Astrocyte of the spinal cord (primary cell): ENCODE data around the gene C12orf42.

Experiments used
- DNase-seq: peaks from one replicate; pipeline ENCODE4 v3.0.0; 2011; ENCODE audit warnings: low read depth, low spot score
- H3K4me3 ChIP-seq: 2 replicates; pipeline ENCODE4 v1.5.1; 2011; ENCODE audit warnings: low read depth, mild to moderate bottlenecking, low read length, moderate library complexity
- in situ Hi-C: cut with HindIII; loops from 2 replicates; pipeline ENCODE4 v1.10.0; 2017; ENCODE audit warnings: low sequenced_read_pairs
- TF ChIP-seq, protein P1 (sequence below): IDR thresholded peaks from 2 replicates; pipeline ENCODE4 v1.5.1; 2012; ENCODE audit warnings: low read depth, mild to moderate bottlenecking, low read length, inconsistent platforms

The C12orf42 gene

DNA sequence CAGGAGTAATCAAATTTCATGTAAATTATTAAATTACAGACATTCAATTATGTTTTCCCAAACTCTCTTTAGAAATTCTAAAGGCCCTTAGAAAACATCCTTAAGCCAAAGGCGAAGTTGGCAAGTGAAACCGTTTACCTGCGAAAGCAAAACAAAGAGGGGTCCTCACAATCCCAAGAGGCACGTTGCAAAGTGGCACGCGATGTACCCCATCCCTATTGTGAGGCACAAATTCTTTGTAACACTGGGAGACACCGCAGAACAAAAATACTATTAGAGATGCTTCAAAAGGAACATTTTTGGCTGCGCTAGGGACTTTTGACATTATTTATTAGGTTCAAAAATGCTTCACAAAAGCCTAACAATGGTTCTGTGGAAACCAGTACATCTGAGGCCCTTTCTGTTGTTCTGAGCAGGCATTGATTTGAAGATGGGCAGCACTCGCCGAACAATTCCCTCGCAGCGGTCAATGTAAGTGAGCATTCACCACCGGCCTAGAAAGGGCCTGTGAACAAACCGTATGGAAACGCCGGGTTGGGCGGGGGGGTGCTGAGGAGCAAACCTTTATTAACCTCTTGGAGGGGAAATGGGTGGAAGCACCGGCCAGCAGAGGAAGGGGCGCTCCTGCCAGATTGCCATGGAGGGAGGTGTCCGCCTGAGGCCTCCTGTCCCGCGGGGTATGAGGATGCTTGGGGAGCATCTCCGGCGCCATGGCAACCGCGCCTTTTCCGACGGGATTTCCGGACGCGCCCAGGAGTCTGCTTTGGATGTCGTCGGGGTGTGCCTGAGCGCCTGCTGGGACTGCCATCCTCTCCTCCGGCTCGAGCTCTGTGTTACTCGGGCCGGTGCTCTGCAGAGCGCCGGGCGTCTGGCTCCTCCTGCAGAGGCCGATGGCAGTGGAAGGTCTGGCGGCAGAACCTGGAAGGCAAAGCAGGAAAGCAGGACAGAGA lies 193.9 kb downstream of the C12orf42 start:
- TF ChIP-seq, protein P1, sequence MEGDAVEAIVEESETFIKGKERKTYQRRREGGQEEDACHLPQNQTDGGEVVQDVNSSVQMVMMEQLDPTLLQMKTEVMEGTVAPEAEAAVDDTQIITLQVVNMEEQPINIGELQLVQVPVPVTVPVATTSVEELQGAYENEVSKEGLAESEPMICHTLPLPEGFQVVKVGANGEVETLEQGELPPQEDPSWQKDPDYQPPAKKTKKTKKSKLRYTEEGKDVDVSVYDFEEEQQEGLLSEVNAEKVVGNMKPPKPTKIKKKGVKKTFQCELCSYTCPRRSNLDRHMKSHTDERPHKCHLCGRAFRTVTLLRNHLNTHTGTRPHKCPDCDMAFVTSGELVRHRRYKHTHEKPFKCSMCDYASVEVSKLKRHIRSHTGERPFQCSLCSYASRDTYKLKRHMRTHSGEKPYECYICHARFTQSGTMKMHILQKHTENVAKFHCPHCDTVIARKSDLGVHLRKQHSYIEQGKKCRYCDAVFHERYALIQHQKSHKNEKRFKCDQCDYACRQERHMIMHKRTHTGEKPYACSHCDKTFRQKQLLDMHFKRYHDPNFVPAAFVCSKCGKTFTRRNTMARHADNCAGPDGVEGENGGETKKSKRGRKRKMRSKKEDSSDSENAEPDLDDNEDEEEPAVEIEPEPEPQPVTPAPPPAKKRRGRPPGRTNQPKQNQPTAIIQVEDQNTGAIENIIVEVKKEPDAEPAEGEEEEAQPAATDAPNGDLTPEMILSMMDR, result no peak
- H3K4me3 ChIP-seq, result no peak overlapping the region
- DNase-seq, result no peak
- in situ Hi-C loops, result no loop called here

DNA sequence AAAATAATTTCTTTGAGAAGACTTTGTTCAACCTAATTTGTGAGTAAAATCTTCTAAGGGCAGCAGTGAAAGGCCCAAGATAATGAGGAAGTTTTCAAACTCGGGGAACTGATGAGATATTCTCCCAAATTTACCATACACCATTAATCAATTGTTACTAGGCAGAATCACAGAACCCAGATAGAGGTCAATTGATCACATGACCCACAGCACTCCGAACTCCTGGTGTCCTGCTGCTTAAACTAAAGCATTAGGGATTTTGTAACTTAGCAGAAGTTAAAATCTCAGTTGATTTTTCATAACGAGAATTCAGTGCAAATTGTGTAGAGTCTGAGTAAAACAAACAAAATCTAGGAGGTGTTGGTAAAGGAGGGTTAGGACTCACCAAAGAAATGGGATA lies 207.8 kb downstream of the C12orf42 start:
- in situ Hi-C loops, result no loop called here
- TF ChIP-seq, protein P1, result no peak

DNA sequence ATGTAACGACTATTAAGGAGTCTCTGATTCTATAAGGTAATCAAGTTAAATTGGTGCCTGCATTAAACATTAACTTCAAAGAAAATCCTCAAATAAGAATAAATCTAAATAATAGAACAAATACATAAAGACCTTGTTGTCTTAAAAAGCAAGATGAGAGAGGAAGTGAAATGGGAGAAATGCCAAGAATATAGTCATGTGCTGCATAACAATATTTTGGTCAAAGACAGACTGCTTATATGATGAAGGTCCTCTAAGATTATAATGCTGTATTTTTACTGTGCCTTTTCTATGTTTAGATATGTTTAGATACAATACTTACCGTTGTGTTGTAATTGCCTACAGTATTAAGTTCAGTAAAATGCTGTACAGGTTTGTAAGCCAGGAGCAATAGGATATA lies 213.6 kb downstream of the C12orf42 start:
- DNase-seq, result no peak
- TF ChIP-seq, protein P1, result no peak
- in situ Hi-C loops, result no loop called here
- no peak overlapping the region for H3K4me3 ChIP-seq

More for the DNA sequence above, 207.8 kb downstream of the C12orf42 start:
- DNase-seq, result no peak
- no peak overlapping the region for H3K4me3 ChIP-seq

DNA sequence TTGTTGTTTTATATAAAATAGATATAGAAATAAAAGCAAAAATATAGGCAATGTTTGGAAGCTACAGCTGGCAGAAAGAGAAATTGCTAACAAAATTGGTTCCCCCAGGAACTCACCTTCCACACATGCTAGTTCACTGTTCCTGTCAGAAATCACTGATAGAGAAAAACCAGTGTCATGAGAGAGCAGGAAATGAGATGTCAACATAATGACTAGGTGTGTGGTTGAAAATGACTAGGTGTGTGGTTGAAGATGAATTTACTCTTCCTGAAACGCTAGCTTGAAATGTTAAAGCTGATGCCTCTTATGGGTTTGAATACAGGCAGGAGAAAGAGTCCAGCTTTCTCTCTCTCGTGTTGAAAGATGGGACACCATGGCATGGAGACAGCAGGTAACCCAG lies 216.3 kb downstream of the C12orf42 start:
- in situ Hi-C loops, result no loop called here
- no peak overlapping the region for H3K4me3 ChIP-seq
- TF ChIP-seq, protein P1, result no peak
- no peak for DNase-seq

DNA sequence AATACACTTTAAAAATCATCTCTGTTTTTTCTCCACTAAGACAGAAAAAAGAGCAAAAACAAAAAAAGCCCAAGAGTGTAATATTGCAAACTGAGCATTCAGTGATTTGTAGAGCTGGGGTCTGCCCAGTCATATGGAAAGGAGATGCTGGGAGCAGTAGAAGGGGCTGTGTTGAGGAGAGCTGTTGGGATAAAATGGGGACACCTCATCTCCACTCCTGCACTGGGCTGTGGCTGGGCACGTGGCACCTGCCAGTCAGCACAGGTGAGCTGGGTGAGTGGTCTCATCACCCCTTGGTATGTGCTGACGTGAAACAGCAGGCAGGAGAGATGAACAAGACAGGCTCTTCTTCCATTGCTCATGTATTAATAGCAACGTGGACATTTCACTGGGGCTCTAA lies 217.4 kb downstream of the C12orf42 start:
- TF ChIP-seq, protein P1, result no peak
- in situ Hi-C loops, result no loop called here
- no peak for DNase-seq
- H3K4me3 ChIP-seq, result no peak overlapping the region

DNA sequence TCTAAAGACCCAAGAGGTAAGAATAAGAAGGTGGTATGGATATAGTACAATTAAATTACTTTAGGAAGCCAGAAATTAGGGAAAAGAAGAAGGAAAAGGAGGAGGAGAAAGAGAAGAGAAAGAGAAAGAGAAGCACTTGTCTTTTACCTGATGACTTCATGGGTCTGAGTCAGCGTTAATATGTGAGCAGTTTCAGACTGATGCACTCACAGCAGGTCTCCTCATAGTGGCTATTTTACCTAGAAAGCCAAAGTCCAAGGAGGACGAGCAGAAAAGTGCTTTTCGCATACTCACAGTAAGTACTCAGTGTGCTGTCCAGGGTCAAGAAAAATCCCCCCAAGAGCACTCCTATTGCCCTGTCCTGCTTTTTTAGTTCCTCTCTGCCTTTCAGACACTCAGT lies 222.1 kb downstream of the C12orf42 start:
- no peak overlapping the region for H3K4me3 ChIP-seq
- TF ChIP-seq, protein P1, result no peak
- in situ Hi-C loops, result no loop called here
- no peak for DNase-seq
